SU-DHL-6 (cell line): Measurements from ENCODE around the gene KCNJ12.

Experiments used
- H2AFZ ChIP-seq: fragments of 200-600 bp; sonication (generic); 2 replicates; pipeline ENCODE4 v1.6.1; 2014; ENCODE audit warnings: low read depth, mild to moderate bottlenecking, moderate library complexity, mixed read lengths, antibody characterized with exemption, low read length; ENCODE audit not compliant: severe bottlenecking
- H3F3A ChIP-seq: fragments of 200-600 bp; shearing (Covaris generic); 2 replicates; pipeline ENCODE4 v1.6.0; 2016; ENCODE audit warnings: antibody characterized with exemption, mild to moderate bottlenecking; ENCODE audit not compliant: insufficient read depth
- H3K27ac ChIP-seq: fragments of 200-600 bp; sonication (generic); 2 replicates; pipeline ENCODE4 v1.5.1; 2016; ENCODE audit warnings: low read depth, mild to moderate bottlenecking, low read length, moderate library complexity, mixed read lengths
- H3K27me3 ChIP-seq: fragments of 200-600 bp; sonication (generic), shearing (Covaris generic); 2 replicates; pipeline ENCODE4 v1.6.0; 2014; ENCODE audit warnings: mild to moderate bottlenecking, low read length
- H3K36me3 ChIP-seq: fragments of 200-600 bp; sonication (generic); 2 replicates; pipeline ENCODE4 v1.6.1; 2014; ENCODE audit warnings: mild to moderate bottlenecking, low read length, mixed read lengths
- H3K4me2 ChIP-seq: fragments of 300-600, 200-600 bp; shearing (Covaris generic), sonication (generic); 2 replicates; pipeline ENCODE4 v1.6.0; 2014; ENCODE audit warnings: low read length, low read depth, mild to moderate bottlenecking; ENCODE audit not compliant: poor library complexity, severe bottlenecking
- H3K4me3 ChIP-seq: fragments of 200-600 bp; sonication (generic); 2 replicates; pipeline ENCODE4 v1.5.1; 2014; ENCODE audit warnings: antibody characterized with exemption, low read length, mild to moderate bottlenecking, mixed read lengths; ENCODE audit not compliant: insufficient read depth, poor library complexity, severe bottlenecking
- H3K79me2 ChIP-seq: fragments of 200-600 bp; sonication (generic); 2 replicates; pipeline ENCODE4 v1.6.1; 2014; ENCODE audit warnings: mild to moderate bottlenecking, low read length, moderate library complexity; ENCODE audit not compliant: insufficient read depth
- H3K9ac ChIP-seq: fragments of 200-600 bp; sonication (generic); 2 replicates; pipeline ENCODE4 v1.7.0; 2014; ENCODE audit warnings: mild to moderate bottlenecking, low read length
- H3K9me2 ChIP-seq: fragments of 200-600 bp; sonication (generic); replicated peaks from 2 replicates; pipeline ENCODE4 v1.6.1; 2014; ENCODE audit warnings: low read length; ENCODE audit not compliant: insufficient read depth
- H3K9me3 ChIP-seq: fragments of 200-600 bp; sonication (generic); 2 replicates; pipeline ENCODE4 v1.6.1; 2014; ENCODE audit warnings: low read length, mixed read lengths; ENCODE audit not compliant: insufficient read depth
- H4K20me1 ChIP-seq: fragments of 200-600 bp; sonication (generic); 2 replicates; pipeline ENCODE4 v1.6.1; 2014; ENCODE audit warnings: low read depth, mild to moderate bottlenecking, antibody characterized with exemption, low read length, moderate library complexity, mixed read lengths
- EZH2phosphoT487 ChIP-seq: fragments of 200-600 bp; sonication (generic), shearing (Covaris generic); conservative IDR thresholded peaks from 2 replicates; pipeline ENCODE4 v1.6.1; 2018; ENCODE audit warnings: mild to moderate bottlenecking, antibody characterized with exemption, low read length, moderate library complexity, mixed read lengths
- TF ChIP-seq, protein P1 (sequence below): fragments of 200-600 bp; sonication (generic); IDR thresholded peaks from one replicate; pipeline ENCODE4 v1.5.1; 2017; ENCODE audit warnings: antibody characterized with exemption, mild to moderate bottlenecking, low read length, moderate library complexity; ENCODE audit not compliant: insufficient read depth, poor library complexity, severe bottlenecking

Gene KCNJ12

GRCh38 chr17:21389394-21389793, 13.2 kb downstream of the KCNJ12 start:
- Histone ChIP-seq H3K36me3 (no peaks in the 10 kb centered on the region), H4K20me1 (no peaks in the 10 kb centered on the region)

DNA sequence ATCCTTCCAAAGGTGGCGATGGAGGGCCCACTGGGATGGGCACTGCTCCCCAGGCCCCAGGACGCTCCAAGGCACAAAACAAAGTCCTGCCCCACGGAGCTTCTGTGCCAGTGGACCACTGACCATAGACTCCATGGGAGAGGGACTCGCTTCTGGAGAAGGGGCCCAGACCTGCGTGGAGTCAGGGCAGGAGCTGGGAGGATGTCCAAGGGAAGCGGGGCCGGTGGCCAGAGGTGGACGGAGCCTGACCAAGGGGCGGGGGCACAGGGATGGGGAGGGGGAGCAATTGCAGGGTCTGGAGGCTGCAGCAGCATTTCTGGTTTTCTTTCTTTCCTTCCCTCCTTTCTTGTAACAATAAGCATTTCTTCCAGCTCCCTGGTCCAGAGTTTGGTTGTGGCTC, 14.1 kb downstream of the KCNJ12 start:
- Histone ChIP-seq H3K79me2 (no peaks in the 10 kb centered on the region), H3K9ac (no peak overlapping the region), H3K36me3 (no peaks in the 10 kb centered on the region), H3K27ac (no peak overlapping the region), H3K9me2 (no peaks in the 10 kb centered on the region), H3K4me3 (no peak overlapping the region), H4K20me1 (no peaks in the 10 kb centered on the region), H3K9me3 (no peaks in the 10 kb centered on the region), H2AFZ (no peak overlapping the region), H3F3A (no peaks in the 10 kb centered on the region), H3K27me3 (no peaks in the 10 kb centered on the region), H3K4me2 (no peak overlapping the region)
- no peak for TF ChIP-seq EZH2phosphoT487
- TF ChIP-seq, protein P1, sequence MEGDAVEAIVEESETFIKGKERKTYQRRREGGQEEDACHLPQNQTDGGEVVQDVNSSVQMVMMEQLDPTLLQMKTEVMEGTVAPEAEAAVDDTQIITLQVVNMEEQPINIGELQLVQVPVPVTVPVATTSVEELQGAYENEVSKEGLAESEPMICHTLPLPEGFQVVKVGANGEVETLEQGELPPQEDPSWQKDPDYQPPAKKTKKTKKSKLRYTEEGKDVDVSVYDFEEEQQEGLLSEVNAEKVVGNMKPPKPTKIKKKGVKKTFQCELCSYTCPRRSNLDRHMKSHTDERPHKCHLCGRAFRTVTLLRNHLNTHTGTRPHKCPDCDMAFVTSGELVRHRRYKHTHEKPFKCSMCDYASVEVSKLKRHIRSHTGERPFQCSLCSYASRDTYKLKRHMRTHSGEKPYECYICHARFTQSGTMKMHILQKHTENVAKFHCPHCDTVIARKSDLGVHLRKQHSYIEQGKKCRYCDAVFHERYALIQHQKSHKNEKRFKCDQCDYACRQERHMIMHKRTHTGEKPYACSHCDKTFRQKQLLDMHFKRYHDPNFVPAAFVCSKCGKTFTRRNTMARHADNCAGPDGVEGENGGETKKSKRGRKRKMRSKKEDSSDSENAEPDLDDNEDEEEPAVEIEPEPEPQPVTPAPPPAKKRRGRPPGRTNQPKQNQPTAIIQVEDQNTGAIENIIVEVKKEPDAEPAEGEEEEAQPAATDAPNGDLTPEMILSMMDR = no peak

More at GRCh38 chr17:21389394-21389793, 13.2 kb downstream of the KCNJ12 start:
- H2AFZ ChIP-seq = no peak overlapping the region
- H3K9me3 ChIP-seq = no peaks in the 10 kb centered on the region
- H3F3A ChIP-seq = no peaks in the 10 kb centered on the region
- no peaks in the 10 kb centered on the region for H3K79me2 ChIP-seq
- no peak overlapping the region for H3K4me3 ChIP-seq
- no peaks in the 10 kb centered on the region for H3K27me3 ChIP-seq
- no peaks in the 10 kb centered on the region for H3K9me2 ChIP-seq
- H3K9ac ChIP-seq = no peak overlapping the region
- no peak overlapping the region for H3K27ac ChIP-seq
- H3K4me2 ChIP-seq = no peak overlapping the region
- no peak for TF ChIP-seq EZH2phosphoT487
- TF ChIP-seq, protein P1 = no peak

DNA sequence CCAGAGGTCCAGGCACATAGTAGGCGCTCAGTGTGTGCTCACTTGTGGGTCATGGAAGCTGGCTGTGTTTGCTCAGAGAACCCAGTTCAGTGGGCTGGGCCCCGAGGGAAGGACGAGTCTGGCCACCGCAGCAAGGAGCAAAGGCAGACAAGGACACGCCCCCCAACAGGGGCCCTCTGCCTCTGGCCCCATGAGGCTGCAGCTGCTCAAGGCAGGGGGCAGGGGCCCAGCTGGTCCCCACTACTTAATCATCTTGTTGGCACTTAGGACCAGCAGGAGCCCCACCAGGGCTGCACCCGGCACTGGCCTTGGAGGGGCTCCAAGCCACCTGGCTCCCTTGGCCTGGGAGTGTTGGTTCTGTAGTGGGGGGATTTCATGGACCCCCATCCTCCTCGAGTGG, 16.1 kb downstream of the KCNJ12 start:
- no peak overlapping the region for H3K9ac ChIP-seq
- no peak for TF ChIP-seq EZH2phosphoT487
- H3K36me3 ChIP-seq = no peaks in the 10 kb centered on the region
- H3K27ac ChIP-seq = no peak overlapping the region
- no peak overlapping the region for H2AFZ ChIP-seq
- no peaks in the 10 kb centered on the region for H3K27me3 ChIP-seq
- no peak overlapping the region for H3K4me3 ChIP-seq
- H3K9me2 ChIP-seq = no peaks in the 10 kb centered on the region
- H3K79me2 ChIP-seq = no peaks in the 10 kb centered on the region
- H3K4me2 ChIP-seq = no peak overlapping the region
- no peaks in the 10 kb centered on the region for H4K20me1 ChIP-seq
- no peaks in the 10 kb centered on the region for H3F3A ChIP-seq
- H3K9me3 ChIP-seq = no peaks in the 10 kb centered on the region

- Histone ChIP-seq H2AFZ (no peak overlapping the region), H3K36me3 (no peaks in the 10 kb centered on the region), H3K27me3 (no peaks in the 10 kb centered on the region), H3K9me3 (no peaks in the 10 kb centered on the region), H3F3A (no peaks in the 10 kb centered on the region), H4K20me1 (no peaks in the 10 kb centered on the region), H3K4me3 (no peak overlapping the region), H3K9me2 (no peaks in the 10 kb centered on the region), H3K27ac (no peak overlapping the region), H3K4me2 (no peak overlapping the region), H3K9ac (no peak overlapping the region), H3K79me2 (no peaks in the 10 kb centered on the region)
- TF ChIP-seq EZH2phosphoT487 = no peak
- TF ChIP-seq, protein P1 = no peak
Measured at GRCh38 chr17:21394265-21394664, 18.1 kb downstream of the KCNJ12 start.
